ENCODE results near the gene LRIG3. TPM values are rescaled to one million over a fixed set of nuclear protein-coding genes. Genes with fewer than 3 reads are reported as not detected.
A peak's percentile ranks its signal among the peaks of the same experiment; 100 is the strongest.

LRIG3 gene
- total RNA-seq, 1 donor from 2014 or later, result 249 TPM

- H3K4me3 Mint-ChIP-seq (ENCODE audit: unreplicated experiment), result no peak overlapping the region
- DNase-seq (ENCODE audit: extremely low spot score, unreplicated experiment), result no peak
- peaks cover 93% of the 10 kb centered on the region for H3K36me3 Mint-ChIP-seq (ENCODE audit: unreplicated experiment)
- TF ChIP-seq CTCF (IDR thresholded peaks at IDR 0.05), result no peak
- H3K9me3 Mint-ChIP-seq (ENCODE audit: unreplicated experiment), result no peaks in the 10 kb centered on the region
- peaks cover 70% of the 10 kb centered on the region for H3K4me1 Mint-ChIP-seq (ENCODE audit: unreplicated experiment)
- no peaks in the 10 kb centered on the region for H3K27me3 Mint-ChIP-seq (ENCODE audit: unreplicated experiment)
- H3K27ac Mint-ChIP-seq (ENCODE audit: unreplicated experiment), result peak overlapping the region; percentile 39
Measured at GRCh38 chr12:58881816-58882215, 38.5 kb downstream of the LRIG3 start.

GRCh38 chr12:58880639-58881038 lies 39.7 kb downstream of the LRIG3 start:
- Mint-ChIP-seq H3K4me3 (ENCODE audit: unreplicated experiment) (no peak overlapping the region), H3K27me3 (ENCODE audit: unreplicated experiment) (no peaks in the 10 kb centered on the region), H3K36me3 (ENCODE audit: unreplicated experiment) (peaks cover 90% of the 10 kb centered on the region), H3K27ac (ENCODE audit: unreplicated experiment) (peak overlapping the region; percentile 39), H3K4me1 (ENCODE audit: unreplicated experiment) (peaks cover 70% of the 10 kb centered on the region), H3K9me3 (ENCODE audit: unreplicated experiment) (no peaks in the 10 kb centered on the region)
- TF ChIP-seq CTCF (IDR thresholded peaks at IDR 0.05), result no peak
- no peak for DNase-seq (ENCODE audit: extremely low spot score, unreplicated experiment)

GRCh38 chr12:58877243-58877743 lies 43.0 kb downstream of the LRIG3 start:
- H3K4me1 Mint-ChIP-seq (ENCODE audit: unreplicated experiment), result peaks cover 56% of the 10 kb centered on the region
- peak overlapping the region; percentile 91 for H3K27ac Mint-ChIP-seq (ENCODE audit: unreplicated experiment)

GRCh38 chr12:58873496-58873895 lies 46.8 kb downstream of the LRIG3 start:
- Mint-ChIP-seq H3K4me1 (ENCODE audit: unreplicated experiment) (peaks cover 39% of the 10 kb centered on the region), H3K27ac (ENCODE audit: unreplicated experiment) (peak overlapping the region; percentile 73), H3K27me3 (ENCODE audit: unreplicated experiment) (no peaks in the 10 kb centered on the region), H3K9me3 (ENCODE audit: unreplicated experiment) (no peaks in the 10 kb centered on the region), H3K36me3 (ENCODE audit: unreplicated experiment) (peaks cover 88% of the 10 kb centered on the region), H3K4me3 (ENCODE audit: unreplicated experiment) (no peak overlapping the region)
- DNase-seq (ENCODE audit: extremely low spot score, unreplicated experiment), result no peak
- no peak for TF ChIP-seq CTCF (IDR thresholded peaks at IDR 0.05)

More at GRCh38 chr12:58877243-58877743, 43.0 kb downstream of the LRIG3 start:
- peaks cover 95% of the 10 kb centered on the region for H3K36me3 Mint-ChIP-seq (ENCODE audit: unreplicated experiment)
- DNase-seq (ENCODE audit: extremely low spot score, unreplicated experiment), result no peak
- peak overlapping the region; percentile 10 for H3K4me3 Mint-ChIP-seq (ENCODE audit: unreplicated experiment)
- no peaks in the 10 kb centered on the region for H3K9me3 Mint-ChIP-seq (ENCODE audit: unreplicated experiment)
- H3K27me3 Mint-ChIP-seq (ENCODE audit: unreplicated experiment), result no peaks in the 10 kb centered on the region
- no peak for TF ChIP-seq CTCF (IDR thresholded peaks at IDR 0.05)

GRCh38 chr12:58871556-58871955 lies 48.7 kb downstream of the LRIG3 start:
- Mint-ChIP-seq H3K27ac (ENCODE audit: unreplicated experiment) (peak overlapping the region; percentile 23), H3K36me3 (ENCODE audit: unreplicated experiment) (peaks cover 89% of the 10 kb centered on the region), H3K4me1 (ENCODE audit: unreplicated experiment) (peaks cover 34% of the 10 kb centered on the region), H3K9me3 (ENCODE audit: unreplicated experiment) (peaks cover 3% of the 10 kb centered on the region), H3K27me3 (ENCODE audit: unreplicated experiment) (no peaks in the 10 kb centered on the region), H3K4me3 (ENCODE audit: unreplicated experiment) (no peak overlapping the region)
- DNase-seq (ENCODE audit: extremely low spot score, unreplicated experiment), result no peak
- no peak for TF ChIP-seq CTCF (IDR thresholded peaks at IDR 0.05)
